Neural progenitor cell (in vitro differentiated cells): ENCODE data around the gene CRACDL. TPM values are rescaled to one million over a fixed set of nuclear protein-coding genes. Genes with fewer than 3 reads are reported as not detected.
"Not testable (repeated sequence)": the region's sequence is repeated elsewhere in the genome, so short reads cannot be mapped to it uniquely, and the experiment has no call there.

ENCODE experiments used
- DNase-seq: peaks from one replicate; pipeline ENCODE4 v3.0.0-alpha.2; 2016; ENCODE audit warnings: low spot score
- H2AFZ ChIP-seq: fragments of 200-600 bp; sonication (generic); replicated peaks from 2 replicates; pipeline ENCODE4 v1.6.1; 2016; ENCODE audit warnings: antibody characterized with exemption
- H3F3A ChIP-seq: fragments of 200-600 bp; sonication (generic); 2 replicates; pipeline ENCODE4 v1.6.1; 2016; ENCODE audit warnings: antibody characterized with exemption, low read depth
- H3K27ac ChIP-seq: fragments of 200-600 bp; sonication (generic); 2 replicates; pipeline ENCODE4 v1.5.1; 2016; ENCODE audit warnings: mild to moderate bottlenecking
- H3K27me3 ChIP-seq: fragments of 200-600 bp; sonication (generic); 2 replicates; pipeline ENCODE4 v1.6.1; 2016; ENCODE audit warnings: mild to moderate bottlenecking, moderate library complexity
- H3K36me3 ChIP-seq: fragments of 200-600 bp; sonication (generic); 2 replicates; pipeline ENCODE4 v1.5.1; 2016
- H3K4me1 ChIP-seq: fragments of 200-600 bp; sonication (generic); 2 replicates; pipeline ENCODE4 v1.6.1; 2016; ENCODE audit warnings: mixed run types
- H3K4me2 ChIP-seq: fragments of 200-600 bp; sonication (generic); 2 replicates; pipeline ENCODE4 v1.6.1; 2016
- H3K4me3 ChIP-seq: fragments of 200-600 bp; sonication (generic); 2 replicates; pipeline ENCODE4 v1.5.1; 2016
- H3K79me2 ChIP-seq: fragments of 200-600 bp; sonication (generic); 2 replicates; pipeline ENCODE4 v1.6.1; 2016; ENCODE audit warnings: low read depth
- H3K9ac ChIP-seq: fragments of 200-600 bp; sonication (generic); 2 replicates; pipeline ENCODE4 v1.6.1; 2016
- H3K9me3 ChIP-seq: fragments of 200-600 bp; sonication (generic); 2 replicates; pipeline ENCODE4 v1.5.1; 2016; ENCODE audit warnings: low read depth
- H4K20me1 ChIP-seq: fragments of 200-600 bp; sonication (generic); 2 replicates; pipeline ENCODE4 v1.6.1; 2016; ENCODE audit warnings: low read depth
- H3K27ac Mint-ChIP-seq: 3 replicates; pipeline ENCODE4 v1.8.0; 2021; ENCODE audit warnings: mixed read lengths
- H3K27me3 Mint-ChIP-seq: 2 replicates; pipeline ENCODE4 v1.8.0; 2022; ENCODE audit warnings: low read depth, mild to moderate bottlenecking, inconsistent platforms, moderate library complexity, mixed read lengths; ENCODE audit not compliant: insufficient read depth
- H3K36me3 Mint-ChIP-seq: 3 replicates; pipeline ENCODE4 v1.8.0; 2021; ENCODE audit warnings: mixed read lengths
- H3K4me1 Mint-ChIP-seq: 3 replicates; pipeline ENCODE4 v1.8.0; 2021; ENCODE audit warnings: mixed read lengths
- H3K4me3 Mint-ChIP-seq: 3 replicates; pipeline ENCODE4 v1.8.0; 2021; ENCODE audit warnings: mild to moderate bottlenecking, moderate library complexity, mixed read lengths
- H3K9me3 Mint-ChIP-seq: 3 replicates; pipeline ENCODE4 v1.8.0; 2020; ENCODE audit warnings: mixed read lengths
- CTCF ChIP-seq: fragments of 200-600 bp; sonication (generic); IDR thresholded peaks from 2 replicates; pipeline ENCODE4 v1.5.1; 2017; ENCODE audit warnings: antibody characterized with exemption, mild to moderate bottlenecking
- EZH2 ChIP-seq: fragments of 200-600 bp; sonication (generic); IDR thresholded peaks from 2 replicates; pipeline ENCODE4 v1.6.1; 2017; ENCODE audit warnings: antibody characterized with exemption, mild to moderate bottlenecking, moderate library complexity
- EZH2phosphoT487 ChIP-seq: fragments of 200-600 bp; sonication (generic); IDR thresholded peaks from 2 replicates; pipeline ENCODE4 v1.6.1; 2017; ENCODE audit warnings: antibody characterized with exemption
- total RNA-seq: library from RNA; depleted of rRNA; stranded (reverse); fragments of >200 nt; gene quantifications from 2 replicates; pipeline ENCODE4 v1.2.3, GENCODE V29; 2015; ENCODE audit warnings: low replicate concordance

CRACDL gene
- total RNA-seq, 1 donor from 2014 or later = 0.07 TPM

DNA sequence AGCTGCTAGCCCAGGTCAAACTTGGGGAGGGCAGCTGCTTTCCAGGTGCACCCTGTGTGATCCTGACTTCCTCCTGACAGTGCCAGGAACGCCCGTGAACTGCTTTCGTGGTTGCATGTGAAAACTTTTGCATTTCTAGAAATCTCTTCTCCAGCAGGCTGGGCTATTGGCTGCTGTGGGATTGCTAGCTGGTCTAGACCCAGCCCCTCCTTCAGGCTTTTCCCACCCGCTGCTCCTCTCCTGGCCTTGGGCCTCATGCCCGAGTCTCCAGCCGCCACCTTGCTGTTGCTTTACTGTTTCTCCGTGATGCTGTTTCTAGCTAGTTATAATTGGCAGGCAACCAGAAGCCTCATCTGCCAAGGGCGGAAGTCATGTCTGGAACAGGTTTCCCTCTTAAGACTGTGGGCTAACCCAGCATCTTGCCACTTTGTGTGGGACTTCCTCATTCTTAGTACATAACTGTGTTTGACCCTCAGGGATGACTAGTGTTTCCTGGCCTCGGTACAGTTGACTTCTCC lies 178.1 kb downstream of the CRACDL start:
- DNase-seq = no peak
- no peaks in the 10 kb centered on the region for H3K36me3 Mint-ChIP-seq
- H3K4me3 ChIP-seq = no peak overlapping the region

GRCh38 chr2:98753801-98754200 lies 182.2 kb downstream of the CRACDL start:
- no peaks in the 10 kb centered on the region for H3K36me3 ChIP-seq

More for the DNA sequence above, 178.1 kb downstream of the CRACDL start:
- Histone ChIP-seq H3K27me3 (no peaks in the 10 kb centered on the region), H3K4me1 (peaks cover 4% of the 10 kb centered on the region), H3K36me3 (no peaks in the 10 kb centered on the region), H3K4me2 (no peak overlapping the region), H3K79me2 (no peaks in the 10 kb centered on the region), H4K20me1 (no peaks in the 10 kb centered on the region), H3K27ac (no peak overlapping the region), H2AFZ (no peak overlapping the region), H3K9me3 (no peaks in the 10 kb centered on the region), H3F3A (no peaks in the 10 kb centered on the region), H3K9ac (no peak overlapping the region)
- TF ChIP-seq EZH2 (no peak), EZH2phosphoT487 (no peak), CTCF (no peak)
- H3K4me3 Mint-ChIP-seq = no peak overlapping the region
- H3K27ac Mint-ChIP-seq = no peak overlapping the region
- H3K9me3 Mint-ChIP-seq = no peaks in the 10 kb centered on the region
- H3K4me1 Mint-ChIP-seq = peaks cover 6% of the 10 kb centered on the region
- H3K27me3 Mint-ChIP-seq = peaks cover 6% of the 10 kb centered on the region

GRCh38 chr2:98752711-98753110 lies 183.3 kb downstream of the CRACDL start:
- H3F3A ChIP-seq, H3K27me3 ChIP-seq, H3K9ac ChIP-seq, H2AFZ ChIP-seq, H3K4me2 ChIP-seq, H3K27me3 Mint-ChIP-seq, H4K20me1 ChIP-seq, H3K4me3 ChIP-seq, H3K36me3 ChIP-seq, H3K36me3 Mint-ChIP-seq, H3K9me3 ChIP-seq, DNase-seq, H3K4me3 Mint-ChIP-seq, H3K9me3 Mint-ChIP-seq, H3K27ac Mint-ChIP-seq, H3K4me1 ChIP-seq, H3K27ac ChIP-seq, H3K79me2 ChIP-seq, H3K4me1 Mint-ChIP-seq: not testable (repeated sequence)

More at GRCh38 chr2:98753801-98754200, 182.2 kb downstream of the CRACDL start:
- TF ChIP-seq CTCF = no peak
- no peak for TF ChIP-seq EZH2phosphoT487
- no peak for TF ChIP-seq EZH2
- no peaks in the 10 kb centered on the region for H3F3A ChIP-seq
- no peaks in the 10 kb centered on the region for H4K20me1 ChIP-seq
- no peak overlapping the region for H3K4me3 ChIP-seq
- H3K4me2 ChIP-seq = no peak overlapping the region
- Mint-ChIP-seq H3K9me3 (peaks cover 2% of the 10 kb centered on the region), H3K27ac (no peak overlapping the region), H3K36me3 (no peaks in the 10 kb centered on the region), H3K27me3 (peaks cover 4% of the 10 kb centered on the region), H3K4me3 (no peak overlapping the region), H3K4me1 (no peaks in the 10 kb centered on the region)
- H3K27me3 ChIP-seq = no peaks in the 10 kb centered on the region
- DNase-seq = no peak
- no peaks in the 10 kb centered on the region for H3K79me2 ChIP-seq
- no peak overlapping the region for H2AFZ ChIP-seq
- no peaks in the 10 kb centered on the region for H3K9me3 ChIP-seq
- peaks cover 4% of the 10 kb centered on the region for H3K4me1 ChIP-seq
- H3K27ac ChIP-seq = no peak overlapping the region
- H3K9ac ChIP-seq = no peak overlapping the region

DNA sequence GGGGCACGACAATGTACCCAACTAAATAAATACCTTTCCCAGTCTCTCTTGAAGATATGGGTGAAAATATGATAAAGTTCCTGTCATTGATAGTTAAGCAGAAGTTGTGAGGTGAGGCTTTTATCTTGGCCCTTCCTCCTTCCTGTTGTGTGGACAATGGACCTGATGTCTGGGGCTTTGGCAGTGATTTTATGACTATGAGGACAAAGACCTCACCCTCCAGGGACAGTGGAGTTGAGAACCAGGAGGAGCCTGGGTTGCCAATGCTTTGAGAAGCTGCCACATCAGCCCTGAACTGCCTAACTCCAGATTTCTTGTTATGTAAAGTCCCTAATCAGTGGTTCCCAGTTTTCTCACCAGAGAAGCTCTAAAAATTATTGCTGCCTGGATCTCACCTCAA lies 184.3 kb downstream of the CRACDL start:
- Histone ChIP-seq H2AFZ (no peak overlapping the region), H3K36me3 (no peaks in the 10 kb centered on the region), H3F3A (no peaks in the 10 kb centered on the region), H3K4me2 (no peak overlapping the region), H3K4me3 (no peak overlapping the region), H3K4me1 (peaks cover 10% of the 10 kb centered on the region), H3K27ac (no peak overlapping the region), H4K20me1 (no peaks in the 10 kb centered on the region), H3K9ac (no peak overlapping the region), H3K79me2 (no peaks in the 10 kb centered on the region), H3K27me3 (no peaks in the 10 kb centered on the region), H3K9me3 (no peaks in the 10 kb centered on the region)
- Mint-ChIP-seq H3K9me3 (peaks cover 2% of the 10 kb centered on the region), H3K4me3 (no peak overlapping the region), H3K36me3 (no peaks in the 10 kb centered on the region), H3K27ac (no peak overlapping the region), H3K4me1 (peaks cover 8% of the 10 kb centered on the region), H3K27me3 (peaks cover 5% of the 10 kb centered on the region)
- no peak for DNase-seq
- no peak for TF ChIP-seq CTCF
- no peak for TF ChIP-seq EZH2phosphoT487
- no peak for TF ChIP-seq EZH2
